ENCODE data around the gene MRRF.

- no peak for TF ChIP-seq LEF1 (IDR thresholded peaks at IDR 0.05; ENCODE audit: borderline replicate concordance)
- TF ChIP-seq FOXA1 (IDR thresholded peaks at IDR 0.05), result no peak
Measured at GRCh38 chr9:122226142-122226757, 38.4 kb upstream of the MRRF start.
